Skeletal muscle cell (primary cell): ENCODE data around the gene TPM4.
"Not testable (repeated sequence)": the region's sequence is repeated elsewhere in the genome, so short reads cannot be mapped to it uniquely, and the experiment has no call there.

Experiments used
- DNase-seq: peaks from one replicate; pipeline ENCODE4 v3.0.0-alpha.2; 2010; ENCODE audit warnings: low read depth
- H3K4me3 ChIP-seq: 2 replicates; pipeline ENCODE4 v1.5.1; 2011; ENCODE audit warnings: low read depth, mild to moderate bottlenecking, control low read depth, low read length, moderate library complexity

TPM4 gene

DNA sequence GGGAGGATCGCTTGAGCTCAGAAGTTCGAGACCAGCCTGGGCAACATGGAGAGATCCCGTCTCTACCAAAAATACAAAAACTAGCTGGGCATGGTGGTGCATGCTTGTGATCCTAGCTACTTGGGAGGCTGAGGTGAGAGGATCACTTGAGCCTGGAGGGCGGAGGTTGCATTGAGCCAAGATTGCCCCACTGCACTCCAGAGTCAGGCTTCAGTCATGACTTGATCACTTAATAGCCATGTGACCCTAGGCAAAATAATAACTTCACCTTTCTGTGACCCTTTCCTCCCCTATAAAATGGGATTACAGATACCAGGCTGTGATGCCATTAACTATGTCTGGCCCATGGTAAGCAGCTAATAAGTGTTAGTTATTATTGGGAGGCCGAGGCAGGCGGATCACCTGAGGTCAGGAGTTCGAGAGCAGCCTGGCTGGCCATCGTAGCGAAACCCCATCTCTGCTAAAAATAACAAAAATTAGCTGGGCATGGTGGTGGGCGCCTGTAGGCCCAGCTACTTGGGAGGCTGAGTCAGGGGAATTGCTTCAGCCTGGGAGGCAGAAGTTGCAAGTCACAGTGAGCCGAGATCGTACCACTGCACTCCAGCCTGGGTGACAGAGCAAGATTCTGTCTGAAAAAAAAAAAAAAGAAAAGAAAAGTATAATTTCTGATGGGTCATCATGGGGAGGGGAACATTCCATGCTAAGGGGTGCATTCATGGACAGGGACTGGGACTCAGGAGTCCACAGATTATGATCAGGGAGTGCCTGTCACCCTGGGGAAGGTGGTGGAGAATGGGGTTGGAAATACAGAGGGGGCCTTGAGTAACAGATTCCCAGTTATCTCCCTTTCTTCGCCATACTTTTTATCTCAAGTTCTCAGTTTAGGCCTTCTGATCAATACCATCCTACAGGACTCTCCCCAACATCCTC lies 15.5 kb downstream of the TPM4 start:
- no peak overlapping the region for H3K4me3 ChIP-seq

DNA sequence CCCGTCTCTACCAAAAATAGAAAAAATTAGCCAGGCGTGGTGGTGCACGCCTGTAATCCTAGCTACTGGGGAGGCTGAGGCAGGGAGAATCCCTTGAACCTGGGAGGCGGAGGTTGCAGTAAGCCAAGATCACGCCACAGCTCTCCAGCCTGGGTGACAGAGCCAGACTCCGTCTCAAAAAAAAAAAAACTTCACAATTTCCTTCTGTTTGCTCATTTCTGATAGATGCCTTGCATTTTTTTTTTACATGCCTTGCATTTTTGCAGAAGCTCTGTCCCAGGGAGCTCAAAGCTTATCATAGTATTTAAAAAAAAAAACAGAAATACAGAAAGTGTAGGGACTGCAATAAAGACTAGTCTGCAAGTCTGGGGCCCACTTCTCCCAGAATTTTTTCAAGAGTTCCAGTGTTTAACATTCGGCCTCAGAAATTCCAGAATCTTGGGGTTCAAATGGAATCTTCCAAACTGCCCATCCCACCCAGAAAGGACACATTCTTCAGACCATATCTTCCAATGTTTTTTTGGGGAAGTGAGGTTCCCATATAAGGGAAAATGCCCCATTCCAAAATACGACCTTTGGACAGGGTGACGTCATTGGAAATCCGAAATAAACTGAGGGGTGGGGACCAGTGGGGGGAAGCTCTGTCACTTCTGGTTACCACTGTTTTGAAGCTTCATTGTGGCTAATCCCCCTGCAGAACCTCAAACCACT lies 18.2 kb downstream of the TPM4 start:
- no peak overlapping the region for H3K4me3 ChIP-seq
- DNase-seq: no peak

More for the DNA sequence above, 15.5 kb downstream of the TPM4 start:
- no peak for DNase-seq

DNA sequence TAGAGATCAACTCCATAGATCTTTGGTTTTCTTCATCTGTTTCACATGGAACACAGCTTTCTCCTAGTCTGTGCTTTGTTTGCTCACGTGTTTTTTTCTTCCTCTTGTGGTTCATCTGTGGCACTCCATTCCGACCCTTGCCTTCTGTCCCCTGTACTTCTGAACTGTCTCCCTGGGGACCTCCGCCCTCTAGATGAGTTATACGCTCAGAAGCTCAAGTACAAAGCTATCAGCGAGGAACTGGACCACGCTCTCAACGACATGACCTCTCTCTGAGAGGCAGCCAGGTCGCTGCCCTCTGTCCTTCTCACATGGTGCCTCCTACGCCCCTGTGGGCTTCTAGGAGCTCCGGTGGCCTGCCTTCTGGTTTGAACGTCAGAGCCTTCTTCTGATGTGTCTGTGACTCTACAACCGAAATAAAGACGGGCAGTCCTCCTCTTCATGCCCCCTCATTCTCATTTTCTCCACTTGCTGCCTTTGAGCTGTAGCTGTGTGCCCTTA lies 18.8 kb downstream of the TPM4 start:
- DNase-seq: no peak
- H3K4me3 ChIP-seq: no peak overlapping the region

DNA sequence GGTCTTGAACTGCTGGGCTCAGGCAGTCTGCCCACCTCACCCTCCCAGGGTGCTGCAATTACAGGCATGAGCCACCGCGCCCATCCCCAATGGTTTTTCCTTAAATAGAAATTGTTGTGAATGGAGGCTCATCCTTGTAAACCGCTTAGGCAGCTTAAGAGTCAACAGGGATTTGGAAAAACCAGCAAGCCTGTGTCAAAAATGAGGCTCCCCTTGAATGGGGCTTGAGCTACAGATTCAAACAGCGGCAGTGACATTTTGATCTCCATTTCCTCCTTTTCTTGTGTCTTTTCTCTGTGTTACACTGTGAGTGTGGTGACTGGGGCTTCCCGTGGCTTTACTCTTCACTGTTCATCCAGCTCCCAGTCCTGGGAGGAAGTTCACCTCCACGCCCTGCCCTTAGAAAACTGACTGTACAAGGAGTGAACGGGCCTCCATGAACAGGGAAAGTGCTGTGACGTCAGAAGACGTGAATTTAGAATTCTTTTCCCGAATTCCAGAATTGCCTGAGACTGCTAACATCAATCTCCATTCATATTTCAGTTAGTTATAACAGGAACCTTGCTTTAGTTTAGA lies 20.1 kb downstream of the TPM4 start:
- H3K4me3 ChIP-seq: no peak overlapping the region
- DNase-seq: no peak

DNA sequence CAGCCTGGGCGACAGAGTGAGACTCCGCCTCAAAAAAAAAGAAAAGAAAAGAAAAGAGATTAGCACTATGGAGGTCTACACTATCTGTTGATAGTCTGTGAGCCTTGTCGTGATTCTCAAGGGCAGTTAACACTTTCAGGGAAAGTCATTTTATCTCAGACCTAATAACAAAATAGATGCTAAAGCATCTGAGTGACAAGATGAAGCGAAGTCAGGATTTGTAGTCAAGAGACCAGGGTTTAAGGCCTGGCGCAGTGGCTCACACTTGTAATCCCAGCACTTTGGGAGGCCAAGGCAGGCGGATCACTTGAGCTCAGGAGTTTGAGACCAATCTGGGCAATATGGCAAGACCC lies 22.1 kb downstream of the TPM4 start:
- DNase-seq: no peak
- no peak overlapping the region for H3K4me3 ChIP-seq

DNA sequence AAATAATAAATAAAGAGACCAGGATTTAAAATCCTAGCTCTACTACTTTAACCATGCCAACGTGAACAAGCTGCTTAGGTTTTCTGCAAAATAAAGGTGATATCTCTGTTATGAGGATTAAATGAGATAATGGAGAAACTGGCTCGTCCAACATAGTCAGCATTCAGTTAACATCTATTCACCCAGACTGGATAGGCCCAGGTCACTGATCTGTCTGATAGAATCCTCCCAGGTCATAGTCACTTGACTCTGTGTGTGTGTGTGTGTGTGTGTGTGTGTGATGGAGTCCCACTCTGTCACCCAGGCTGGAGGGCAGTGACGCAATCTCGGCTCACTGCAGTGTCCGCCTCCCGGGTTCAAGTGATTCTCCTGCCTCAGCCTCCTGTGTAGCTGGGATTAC lies 22.5 kb downstream of the TPM4 start:
- no peak for DNase-seq
- no peak overlapping the region for H3K4me3 ChIP-seq

DNA sequence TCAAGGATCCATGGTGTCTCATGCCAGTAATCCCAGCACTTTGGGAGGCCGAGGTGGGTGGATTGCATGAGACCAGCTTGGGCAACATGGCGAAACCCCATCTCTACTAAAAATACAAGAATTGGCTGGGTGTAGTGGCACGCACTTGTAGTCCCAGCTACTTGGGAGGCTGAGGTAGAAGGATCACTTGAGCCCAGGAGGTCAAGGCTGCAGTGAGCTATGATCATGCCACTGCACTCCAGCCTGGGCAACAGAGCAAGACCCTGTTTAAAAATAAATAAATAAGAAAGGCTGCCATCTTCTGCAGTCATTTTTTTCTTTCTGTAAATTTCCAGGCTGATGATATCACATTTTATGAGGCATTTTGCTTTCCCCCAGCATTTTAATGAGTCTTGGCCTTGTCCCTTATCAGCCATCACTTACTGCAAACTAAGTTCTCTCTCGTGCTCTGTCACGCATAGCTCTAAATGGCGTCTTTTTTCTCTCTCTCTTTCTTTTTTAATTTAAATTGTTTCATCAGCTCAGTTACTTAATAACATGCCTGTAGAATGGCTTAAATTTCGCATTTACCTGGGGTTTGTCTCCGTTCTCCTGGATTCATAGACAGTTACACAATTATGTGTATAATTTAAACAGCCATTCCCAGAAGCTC lies 23.1 kb downstream of the TPM4 start:
- H3K4me3 ChIP-seq, DNase-seq: not testable (repeated sequence)

DNA sequence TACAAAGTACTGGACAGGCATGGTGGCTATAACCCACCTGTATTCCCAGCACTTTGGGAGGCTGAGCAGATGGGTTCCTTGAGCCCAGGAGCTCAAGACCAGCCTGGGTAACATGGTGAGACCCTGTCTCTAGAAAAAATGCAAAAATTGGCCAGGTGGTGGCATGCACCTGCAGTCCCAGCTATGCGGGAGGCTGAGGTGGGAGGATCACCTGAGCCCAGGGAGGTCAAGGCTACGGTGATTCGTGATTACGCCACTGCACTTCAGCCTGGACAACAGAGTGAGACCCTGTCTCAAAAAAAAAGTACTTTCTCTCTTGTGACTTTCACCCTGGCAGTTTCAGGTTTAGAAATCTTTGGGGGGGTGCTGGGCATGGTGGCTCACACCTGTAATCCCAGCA lies 24.2 kb downstream of the TPM4 start:
- H3K4me3 ChIP-seq: no peak overlapping the region
- no peak for DNase-seq

DNA sequence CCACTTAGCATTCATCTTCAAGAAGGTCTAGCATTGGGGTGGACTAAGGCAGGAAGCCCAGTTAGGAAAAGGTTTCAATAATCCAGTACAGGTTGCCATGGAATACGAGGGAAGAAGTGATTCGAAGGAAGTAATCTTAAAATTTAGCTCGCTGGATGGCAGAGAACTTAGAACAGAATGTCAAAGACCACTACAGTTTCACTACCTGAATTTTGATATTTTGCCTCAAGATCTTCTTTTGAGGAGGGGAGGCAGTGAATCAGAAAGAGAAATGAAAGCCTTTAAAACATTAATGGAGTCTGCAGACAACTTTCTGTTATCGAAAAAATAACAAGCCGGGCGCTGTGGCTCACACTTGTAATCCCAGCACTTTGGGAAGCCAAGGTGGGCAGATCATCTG lies 28.4 kb downstream of the TPM4 start:
- no peak for DNase-seq
- no peak overlapping the region for H3K4me3 ChIP-seq

DNA sequence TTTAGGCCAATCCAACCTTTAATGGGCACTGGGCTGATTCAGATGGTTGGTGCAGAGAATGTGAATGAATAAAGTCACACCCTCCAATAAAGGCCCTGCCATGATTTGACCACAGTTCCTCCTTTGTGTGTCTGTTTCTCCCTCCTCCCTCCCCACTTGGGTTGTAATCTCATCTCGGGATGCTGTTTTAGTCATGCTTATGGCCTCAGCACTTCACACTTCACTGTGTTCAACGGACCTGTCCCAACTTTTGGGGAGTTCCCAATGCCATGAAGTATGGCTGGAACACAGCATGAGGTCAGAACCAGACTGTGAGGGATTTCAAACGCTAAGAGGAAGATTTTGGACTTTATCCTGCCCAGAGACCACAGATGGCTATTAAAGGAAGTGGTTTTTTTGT lies 29.8 kb downstream of the TPM4 start:
- H3K4me3 ChIP-seq: no peak overlapping the region
- DNase-seq: no peak

DNA sequence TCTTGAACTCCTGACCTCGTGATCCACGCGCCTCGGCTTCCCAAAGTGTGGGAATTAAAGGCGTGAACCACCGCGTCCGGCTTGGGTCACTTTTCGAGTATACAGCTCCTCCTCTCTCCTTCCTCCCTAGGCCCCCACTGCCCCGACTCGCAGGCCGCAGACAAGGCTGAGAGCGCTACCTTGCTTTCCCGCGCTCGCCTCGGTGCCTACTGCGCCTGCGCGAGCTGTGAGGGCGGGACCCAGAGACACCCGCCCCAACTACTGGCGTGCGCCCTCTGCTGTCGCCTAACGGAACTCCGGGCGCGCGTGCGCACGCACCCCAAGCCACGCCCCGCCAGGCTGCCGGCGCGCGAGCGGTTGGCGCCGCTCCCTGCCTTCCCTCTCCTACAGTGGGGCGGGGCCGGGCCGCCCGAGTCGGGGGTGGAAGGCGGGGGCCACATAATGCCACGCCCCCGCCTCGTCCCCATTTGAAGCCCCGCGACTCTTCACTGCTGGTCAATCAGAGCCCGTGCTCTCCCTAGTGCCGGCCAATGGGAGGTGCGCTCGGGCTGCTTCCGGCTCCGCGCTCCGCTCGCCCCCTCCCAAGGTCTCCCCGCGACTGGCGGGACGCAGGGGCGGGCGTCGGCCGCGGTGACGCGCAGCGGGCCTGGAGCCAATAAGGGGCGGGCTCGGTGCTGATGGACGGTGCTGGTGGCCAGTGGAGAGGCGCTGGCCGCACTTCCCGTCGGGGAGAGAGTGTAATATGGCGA lies 35.0 kb downstream of the TPM4 start, which contains the start of gene RAB8A:
Gene RAB8A (plus strand): TSS at position 730 of the 749 bp plus-strand sequence. CDS start 13 bp downstream, at position 743.
- peak within 1 kb of the TSS; percentile 94 for H3K4me3 ChIP-seq
- peak; percentile 97 for DNase-seq

DNA sequence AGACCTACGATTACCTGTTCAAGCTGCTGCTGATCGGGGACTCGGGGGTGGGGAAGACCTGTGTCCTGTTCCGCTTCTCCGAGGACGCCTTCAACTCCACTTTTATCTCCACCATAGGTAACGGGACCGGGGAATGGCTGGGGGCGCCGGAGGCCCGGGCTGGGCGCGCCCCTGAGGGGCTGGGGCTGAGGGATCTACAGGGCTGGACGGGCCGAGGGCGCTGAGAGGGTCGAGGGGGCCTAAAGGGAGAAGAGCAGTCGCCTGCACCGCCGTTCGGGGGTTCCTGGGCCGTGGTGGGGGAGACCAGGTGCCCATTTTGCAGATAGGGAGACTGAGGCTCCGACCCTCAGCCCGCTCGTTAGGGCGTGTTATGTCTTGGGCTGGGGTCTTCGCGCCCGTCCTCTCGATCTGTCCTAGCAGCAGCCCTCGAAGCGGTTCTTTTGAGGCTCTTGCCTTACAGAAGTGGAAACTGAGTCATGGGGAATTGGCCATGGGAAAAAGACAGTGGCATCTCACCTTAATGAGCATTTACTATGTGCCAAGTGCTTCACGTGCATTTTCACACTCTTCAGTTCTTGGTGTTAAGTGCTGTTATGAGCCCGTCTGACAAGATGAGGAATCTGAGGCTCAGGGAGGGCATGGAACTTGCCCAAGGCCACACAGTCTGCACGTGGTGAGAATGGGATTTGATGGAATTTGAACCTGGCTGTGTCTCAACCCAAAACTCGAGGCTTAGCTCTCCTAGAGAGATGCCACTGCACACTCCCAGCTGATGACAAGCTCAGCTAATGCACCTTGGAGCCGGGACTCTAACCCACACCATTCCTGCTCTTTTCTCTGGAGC lies 35.8 kb downstream of the TPM4 start:
- H3K4me3 ChIP-seq: peak overlapping the region; percentile 94
- no peak for DNase-seq

DNA sequence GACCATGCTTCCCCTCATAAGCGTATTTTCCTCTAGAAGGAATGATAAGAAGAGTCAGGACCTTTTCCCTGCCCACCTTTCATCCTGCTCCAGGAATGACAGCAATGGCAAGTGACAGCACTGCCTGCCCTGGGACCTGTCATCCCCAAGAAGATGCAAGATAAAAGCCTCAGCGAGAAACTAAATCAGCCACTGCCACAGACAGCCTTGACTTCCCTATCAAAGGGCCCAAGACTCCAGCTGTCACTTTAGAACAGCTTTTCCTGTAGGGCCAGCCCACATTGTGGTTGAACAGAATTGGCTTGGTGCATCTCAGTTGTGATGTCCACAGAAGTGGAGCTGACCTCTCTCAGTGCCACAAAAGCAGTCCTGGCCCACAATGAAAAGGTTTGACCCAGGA lies 36.5 kb downstream of the TPM4 start:
- H3K4me3 ChIP-seq: peak overlapping the region; percentile 94
- DNase-seq: no peak

DNA sequence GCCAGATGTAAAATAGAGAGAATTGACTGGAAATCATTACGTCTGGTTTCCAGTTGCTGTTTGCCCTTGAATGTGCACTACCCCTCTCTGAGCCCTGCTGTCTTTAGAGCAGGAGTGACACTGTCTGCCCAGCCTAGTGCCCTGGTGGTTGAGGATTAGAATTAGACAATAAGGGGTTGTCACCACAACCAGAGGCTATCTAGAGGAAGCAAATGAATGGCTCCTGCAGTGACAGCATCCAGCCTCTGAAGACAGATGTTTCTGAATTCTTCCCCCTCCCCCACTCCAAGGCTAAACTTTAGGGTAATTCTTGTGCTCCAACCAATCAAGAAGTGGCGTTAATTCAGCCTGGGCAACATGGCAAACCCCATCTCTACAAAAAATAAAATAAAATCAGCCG lies 37.4 kb downstream of the TPM4 start:
- DNase-seq: no peak
- H3K4me3 ChIP-seq: no peak overlapping the region

DNA sequence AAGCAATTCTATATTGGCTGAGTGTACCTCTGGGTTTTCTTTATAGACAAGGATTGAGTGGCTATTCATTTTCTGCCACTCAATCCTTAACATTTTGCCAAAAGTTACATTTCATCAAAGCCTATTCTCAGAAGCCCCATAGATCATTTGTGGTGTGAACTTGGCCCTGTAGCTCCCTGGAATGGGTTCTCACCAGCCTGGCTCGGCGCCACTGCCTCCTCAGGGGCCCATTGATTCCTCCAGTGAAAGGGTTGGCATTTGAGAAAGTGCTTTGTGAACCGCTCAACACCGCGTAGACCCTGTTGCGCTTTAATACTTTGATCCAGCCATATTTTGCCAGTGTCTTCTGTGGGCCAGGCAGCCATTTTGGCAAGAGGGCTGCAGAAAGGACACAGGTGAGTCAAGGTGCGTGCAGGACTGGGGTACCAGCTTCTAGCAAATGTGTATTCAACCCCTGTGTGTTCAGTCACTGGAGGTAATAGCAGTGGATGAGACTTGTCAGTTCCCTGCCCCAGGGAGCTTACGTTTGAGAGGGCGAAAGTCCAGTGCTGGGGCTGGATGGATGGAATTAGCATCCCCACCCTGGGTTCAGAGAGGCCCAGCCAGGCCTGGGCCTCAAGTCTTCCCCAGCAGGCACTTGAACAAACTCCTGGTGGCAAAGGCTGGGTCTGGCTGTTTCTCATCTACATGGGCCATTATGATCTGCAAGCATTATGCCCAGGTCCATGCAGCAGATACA lies 39.2 kb downstream of the TPM4 start:
- H3K4me3 ChIP-seq: no peak overlapping the region

DNA sequence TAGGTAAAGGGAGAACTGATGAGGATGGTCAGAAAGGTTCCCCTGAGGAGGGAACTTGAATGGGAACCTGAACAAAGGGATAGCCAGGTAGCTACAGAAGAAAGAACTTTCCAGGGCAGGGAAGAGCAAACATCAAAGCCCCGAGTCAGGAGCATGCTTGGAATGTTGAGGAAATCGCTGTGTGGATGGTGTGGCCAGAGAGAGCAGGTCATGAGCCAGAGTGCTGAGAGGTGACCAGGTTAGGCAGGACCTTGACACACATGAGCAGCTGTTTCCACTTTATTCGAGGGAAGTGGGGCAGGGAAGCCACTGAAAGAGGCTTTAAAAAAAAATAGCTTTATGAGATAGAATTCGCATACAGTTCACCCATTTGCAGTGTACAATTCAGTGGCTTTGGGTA lies 39.8 kb downstream of the TPM4 start:
- no peak for DNase-seq
- H3K4me3 ChIP-seq: no peak overlapping the region

More for the DNA sequence above, 39.2 kb downstream of the TPM4 start:
- DNase-seq: no peak

DNA sequence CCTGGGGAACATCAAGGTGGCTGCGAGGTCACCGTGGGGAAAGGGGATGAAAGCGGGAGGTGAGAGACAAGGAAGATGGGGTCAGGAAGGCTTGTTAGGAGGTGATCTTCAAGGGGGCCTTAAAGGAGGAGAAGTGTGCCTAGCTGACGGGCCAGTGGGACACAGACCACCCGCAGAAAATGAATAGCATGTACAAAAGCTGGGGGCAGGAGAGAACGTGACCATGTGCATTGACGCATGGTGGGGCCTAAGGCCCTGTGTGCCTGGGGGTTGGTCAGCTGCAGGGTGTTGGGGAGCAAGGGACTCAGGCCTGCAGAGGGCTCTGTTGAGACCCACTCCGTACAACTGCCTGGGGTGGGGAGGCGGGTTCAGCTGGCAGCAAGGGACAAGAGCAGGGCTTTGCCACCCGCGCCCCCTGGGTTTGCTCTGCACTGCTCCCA lies 41.3 kb downstream of the TPM4 start:
- DNase-seq: no peak

More for the DNA sequence above, 41.3 kb downstream of the TPM4 start:
- H3K4me3 ChIP-seq: no peak overlapping the region
